Right cardiac atrium (tissue), 5 donors: ENCODE data around the gene USE1. TPM values are rescaled to one million over a fixed set of nuclear protein-coding genes. Genes with fewer than 3 reads are reported as not detected.
A peak's percentile ranks its signal among the peaks of the same experiment; 100 is the strongest.

Experiments
- ATAC-seq, 2 donors: fragments of 200-7000 bp; cut with Tn5 transposase; one replicate each; pipeline versions ENCODE4 v1.8.0 to v1.9.1; 2020; ENCODE audit warnings: moderate library complexity in 2 of 2, mild to moderate bottlenecking in 1 of 2
- DNase-seq, 3 donors: peaks; one replicate each; pipeline ENCODE4 v3.0.0-alpha.2; 2020
- H3K27ac ChIP-seq: one replicate; pipeline ENCODE4 v1.5.1; 2013; ENCODE audit warnings: mild to moderate bottlenecking, low read length, control low read depth, moderate library complexity
- H3K27me3 ChIP-seq: one replicate; pipeline ENCODE4 v1.6.1; 2013; ENCODE audit not compliant: control insufficient read depth, insufficient read depth
- H3K4me1 ChIP-seq: one replicate; pipeline ENCODE4 v1.6.1; 2013; ENCODE audit warnings: low read length; ENCODE audit not compliant: control insufficient read depth, insufficient read depth
- H3K4me3 ChIP-seq: one replicate; pipeline ENCODE4 v1.5.1; 2013; ENCODE audit warnings: low read length, control low read depth
- H3K9me3 ChIP-seq: one replicate; pipeline ENCODE4 v1.6.1; 2013; ENCODE audit warnings: low read length; ENCODE audit not compliant: control insufficient read depth
- WGBS: extraction: QIAGEN DNeasy Blood & Tissue Kit; methylation state at CpG from one replicate; pipeline ENCODE4 v1.1.7; 2013; 5-methylcytosine and 5-hydroxymethylcytosine counted together
- intact Hi-C, 4 donors: fragments of 100-400 bp; cut with DNase I; formaldehyde crosslinking; loops; one replicate each; pipeline versions ENCODE4 v1.11.0 to v1.14.0; 2022 to 2023
- polyA plus RNA-seq: library from polyadenylated mRNA; stranded (reverse); fragments of 200-250 nt; gene quantifications from one replicate; pipeline ENCODE4 v1.2.3, GENCODE V29; 2013
- total RNA-seq, 4 donors: library from RNA; stranded (reverse); fragmentation: NEBNext Ultra II Directional; extraction: Animal tissue kit (Norgen Biotek cat#: 25700); gene quantifications; one replicate each; pipeline ENCODE4 v1.2.1, GENCODE V29; 2021
- donor health status: healthy with polysubstance abuse.
- donor health status: DM: no; HTN: yes; CAD: no.
- donor health status: DM: no; HTN: no; CAD: no.
- donor health status: DM: no; HTN: yes; CAD: no; lungs with severe emphysema.
- donor health status: DM: yes; HTN: yes; CAD: no.

USE1 gene
- total and polyA plus RNA-seq, 5 donors, result 19.6 to 49.7 (median 27.9) TPM

DNA sequence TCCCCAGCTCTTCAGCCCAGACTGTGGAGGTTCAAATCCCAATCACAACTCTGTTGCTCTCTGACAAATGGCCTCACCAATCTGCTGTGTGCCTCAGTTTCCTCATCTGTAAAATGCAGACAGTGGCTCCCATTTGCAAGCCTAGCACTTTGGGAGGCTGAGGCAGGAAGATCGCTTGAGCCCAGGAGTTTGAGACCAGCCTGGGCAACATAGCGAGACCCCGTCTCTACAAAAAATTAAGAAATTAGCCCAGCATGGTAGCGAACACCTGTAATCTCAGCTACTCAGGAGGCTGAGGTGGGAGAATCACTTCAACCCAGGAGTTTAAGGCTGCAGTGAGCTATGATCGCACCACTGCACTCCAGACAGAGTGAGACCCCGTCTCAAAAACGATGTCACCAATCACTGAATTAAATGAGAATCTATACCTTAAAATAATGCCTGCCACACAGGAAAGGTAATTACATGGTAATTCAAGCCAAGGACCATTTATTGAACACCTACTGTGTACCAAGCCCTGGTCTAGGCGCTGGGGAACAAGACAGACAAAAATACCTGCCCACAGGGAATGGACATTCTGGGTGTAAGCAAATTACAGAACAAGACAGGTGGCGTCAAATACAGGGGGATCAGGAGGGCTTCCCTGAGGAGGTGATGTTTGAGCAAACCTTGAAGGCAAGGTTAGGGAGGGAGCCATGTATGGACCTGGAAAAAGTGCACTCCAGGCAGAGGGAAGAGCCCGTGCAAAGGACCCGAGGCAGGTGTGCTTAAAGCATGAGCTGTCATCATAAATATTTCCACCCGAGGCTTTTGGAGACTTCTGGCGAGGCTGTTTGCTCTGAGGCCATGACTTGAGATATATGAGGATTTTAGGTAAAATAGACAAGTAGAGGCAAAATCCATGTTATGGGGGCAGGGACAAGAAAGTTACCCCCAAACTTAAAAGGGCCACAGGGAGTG is 22.9 kb downstream of the USE1 start:
- H3K27me3 ChIP-seq, result no peaks in the 10 kb centered on the region
- no peak for DNase-seq
- no peak overlapping the region for H3K4me3 ChIP-seq
- ATAC-seq, result no peak
- no peaks in the 10 kb centered on the region for H3K9me3 ChIP-seq
- intact Hi-C loops, result no loop called here
- 90% methylated on average over 13 of the region's 13 CpGs for WGBS
- H3K27ac ChIP-seq, result no peak overlapping the region
- H3K4me1 ChIP-seq, result peaks cover 1% of the 10 kb centered on the region

DNA sequence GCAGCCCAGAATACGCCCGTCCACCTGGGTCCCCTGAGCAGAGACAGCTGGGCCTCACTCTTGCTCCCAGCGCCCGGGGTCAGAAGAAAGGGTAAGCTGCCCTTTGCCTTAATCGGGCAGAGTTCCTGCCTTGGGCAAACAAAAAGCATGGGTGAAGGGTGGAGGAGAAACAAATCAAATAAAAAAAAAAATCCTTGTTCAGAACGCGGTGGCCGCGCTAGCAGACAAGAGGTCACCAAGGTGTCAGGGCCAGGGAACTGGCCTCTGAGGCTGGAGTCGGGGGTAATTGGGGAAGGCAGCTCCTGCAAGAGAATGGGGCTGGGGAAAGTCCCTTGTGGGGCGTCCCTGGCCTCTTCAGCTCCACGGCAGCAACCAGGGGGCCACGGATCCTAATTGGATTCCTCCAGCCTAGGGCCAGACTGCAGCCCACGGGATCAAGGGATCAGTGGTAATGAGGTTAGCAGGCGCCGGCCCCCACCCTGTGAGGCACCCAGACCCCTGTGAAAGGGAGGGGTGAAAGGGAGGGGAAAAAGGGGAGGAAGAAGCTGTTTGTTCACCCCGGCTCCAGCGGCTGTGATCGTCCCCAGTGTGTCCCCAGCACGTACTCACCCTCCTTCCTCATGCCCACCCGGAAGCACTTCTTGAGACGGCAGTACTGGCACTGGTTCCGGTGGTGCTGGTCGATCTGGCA is 25.1 kb downstream of the USE1 start:
- Histone ChIP-seq H3K9me3 (no peaks in the 10 kb centered on the region), H3K4me3 (no peak overlapping the region), H3K27ac (no peak overlapping the region), H3K4me1 (peaks cover 1% of the 10 kb centered on the region), H3K27me3 (no peaks in the 10 kb centered on the region)
- DNase-seq (no peak), ATAC-seq (no peak)
- WGBS, result 73% methylated on average over 24 of the region's 24 CpGs
- intact Hi-C loops, result no loop called here

DNA sequence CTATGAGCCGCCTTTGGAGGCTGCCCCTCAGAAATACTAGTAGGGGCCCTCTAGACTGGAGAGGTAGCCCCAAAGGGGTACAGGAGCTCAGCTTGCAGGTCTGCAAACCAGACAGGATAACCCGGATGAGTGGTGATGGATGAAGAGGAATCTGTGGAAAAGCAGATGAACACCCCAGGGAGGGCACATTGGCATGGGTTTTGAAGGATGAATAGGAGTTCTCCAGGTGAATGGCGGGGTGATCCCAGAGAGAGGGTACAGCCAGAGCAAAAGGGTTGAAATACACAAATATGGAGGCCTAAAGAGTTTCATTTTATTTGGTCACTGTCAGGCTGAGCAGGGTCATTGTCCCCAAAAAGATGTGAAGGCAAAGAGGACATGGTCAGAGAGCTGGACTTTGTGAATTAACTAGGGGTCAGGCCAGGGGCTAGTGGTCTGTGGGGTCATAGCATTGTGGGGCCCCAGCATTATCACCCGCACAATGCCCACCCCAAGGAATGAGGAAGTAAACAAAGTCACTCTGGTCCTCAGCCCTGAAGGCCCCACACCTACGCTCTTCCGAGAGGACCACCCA is 25.8 kb downstream of the USE1 start:
- Histone ChIP-seq H3K27ac (no peak overlapping the region), H3K27me3 (no peaks in the 10 kb centered on the region), H3K4me1 (peaks cover 1% of the 10 kb centered on the region), H3K4me3 (no peak overlapping the region), H3K9me3 (no peaks in the 10 kb centered on the region)
- 97% methylated on average over 6 of the region's 6 CpGs for WGBS
- DNase-seq (no peak), ATAC-seq (no peak)
- intact Hi-C loops, result no loop called here

DNA sequence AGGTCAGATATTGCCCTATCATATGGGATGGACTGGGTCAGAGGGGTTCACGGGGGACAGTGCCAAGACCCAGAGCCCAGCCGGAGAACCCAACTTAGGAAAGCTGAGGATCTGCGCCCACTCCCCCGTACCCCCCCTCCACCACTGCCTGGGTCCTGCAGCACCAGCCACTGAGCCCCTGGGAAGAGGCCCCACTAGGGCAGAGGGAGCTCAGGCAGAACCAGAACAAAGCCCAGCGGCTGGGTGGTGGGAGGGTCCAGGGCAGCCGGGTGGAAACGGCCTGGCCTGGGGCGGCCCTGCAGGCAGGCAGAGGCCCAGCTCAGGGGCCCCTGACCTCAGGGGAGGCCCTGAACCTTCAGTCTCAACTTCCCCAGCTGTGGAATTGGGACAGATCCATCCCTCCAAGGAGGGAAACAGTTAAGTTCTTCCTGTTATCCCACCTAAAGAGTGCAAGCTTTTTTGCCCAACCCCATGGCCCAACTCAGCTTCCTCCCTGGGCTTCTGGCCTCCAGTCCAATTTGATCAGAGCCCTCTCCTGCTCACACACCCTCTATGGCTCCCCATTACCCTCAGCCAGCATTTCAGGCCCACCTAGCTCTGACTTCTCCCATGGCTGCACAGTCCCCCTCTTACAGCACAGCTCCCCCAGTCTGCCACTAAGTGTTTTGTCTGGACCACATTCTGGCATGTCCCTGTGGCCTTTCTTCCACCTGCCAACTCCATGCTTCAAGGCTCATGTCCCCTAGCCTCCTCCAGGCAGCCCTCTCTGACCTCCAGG is 27.5 kb downstream of the USE1 start:
- Histone ChIP-seq H3K4me1 (peaks cover 3% of the 10 kb centered on the region), H3K9me3 (no peaks in the 10 kb centered on the region), H3K27me3 (no peaks in the 10 kb centered on the region), H3K4me3 (no peak overlapping the region), H3K27ac (peak overlapping the region; percentile 1)
- ATAC-seq, result no peak
- intact Hi-C loops, result no loop called here
- WGBS, result 56% methylated on average over 8 of the region's 8 CpGs
- DNase-seq, result no peak

DNA sequence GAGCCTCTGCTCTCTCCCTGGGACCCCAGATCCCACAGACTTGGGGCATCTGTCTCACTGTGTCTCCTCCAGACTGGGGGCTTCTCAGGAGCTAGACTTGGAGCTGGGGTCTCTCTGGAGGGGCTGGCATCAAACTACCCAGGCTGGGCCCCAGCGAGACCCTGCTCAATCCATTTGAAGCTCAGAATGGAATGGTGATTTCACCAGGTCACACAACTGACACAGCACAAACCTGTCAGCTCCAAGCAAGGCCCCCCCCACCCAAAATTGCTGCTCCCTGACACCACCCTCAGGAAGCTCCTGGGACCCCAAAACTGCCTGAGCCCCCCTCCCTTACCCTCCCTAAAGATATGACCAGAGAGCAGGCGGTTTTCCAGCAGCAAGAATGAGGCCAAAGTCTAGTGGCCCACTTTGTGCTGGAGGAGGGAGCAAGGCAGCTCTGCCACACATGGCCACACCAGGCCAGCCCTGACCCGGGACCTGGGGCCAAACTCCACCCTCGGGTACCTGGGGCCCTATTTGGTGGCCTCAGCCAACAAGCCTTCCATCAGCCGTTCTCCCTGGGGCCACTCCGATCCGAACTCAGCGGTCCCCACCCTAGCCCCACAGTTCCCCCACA is 28.2 kb downstream of the USE1 start:
- Histone ChIP-seq H3K27ac (peak overlapping the region; percentile 73), H3K9me3 (no peaks in the 10 kb centered on the region), H3K27me3 (no peaks in the 10 kb centered on the region), H3K4me3 (peak overlapping the region; percentile 88), H3K4me1 (peaks cover 3% of the 10 kb centered on the region)
- DNase-seq (peak in 2 of 3 donors; percentile 33 to 56), ATAC-seq (no peak)
- whole genome bisulfite sequencing, result 31% methylated on average over 8 of the region's 8 CpGs
- intact Hi-C loops, result no loop called here

DNA sequence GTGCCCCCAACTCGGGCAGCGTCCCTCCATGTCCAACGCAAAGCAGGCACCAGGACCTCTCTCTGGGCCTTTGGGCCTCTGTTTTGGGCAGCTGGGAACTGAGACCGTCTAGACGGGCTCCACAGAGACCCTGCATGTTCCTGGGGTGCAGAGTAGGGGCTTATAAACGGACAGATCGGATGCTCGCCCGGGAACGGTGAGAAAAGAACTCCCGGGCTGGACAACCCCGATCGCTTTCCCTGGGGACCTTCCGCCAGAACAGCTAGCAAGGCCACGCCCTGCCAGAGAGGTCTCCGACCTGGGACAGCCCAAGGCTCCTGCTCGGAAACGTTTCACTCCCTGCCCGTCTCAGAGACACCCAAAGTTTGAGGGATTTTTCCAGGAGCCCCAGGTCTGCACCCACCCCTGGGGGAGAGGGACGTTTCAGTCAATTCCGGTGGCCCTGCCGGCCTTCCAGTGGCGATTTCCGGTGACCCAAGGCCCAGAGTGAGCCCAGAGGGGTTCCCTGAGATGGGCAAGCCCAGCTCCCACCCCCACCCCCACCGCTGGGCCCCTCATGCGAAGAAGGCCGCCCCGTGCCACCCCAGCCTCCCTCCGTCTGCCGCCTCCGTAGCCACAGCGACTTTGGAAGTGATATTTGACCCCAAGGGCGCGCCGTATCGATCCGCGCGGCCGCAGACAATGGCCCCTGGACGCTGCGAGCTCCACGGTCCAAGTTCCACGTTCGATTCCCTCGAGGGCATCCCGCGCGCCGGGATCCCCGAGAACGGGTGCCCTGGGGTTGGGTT is 28.9 kb downstream of the USE1 start:
- Histone ChIP-seq H3K27ac (peak overlapping the region; percentile 73), H3K27me3 (no peaks in the 10 kb centered on the region), H3K9me3 (no peaks in the 10 kb centered on the region), H3K4me3 (peak overlapping the region; percentile 88), H3K4me1 (peaks cover 3% of the 10 kb centered on the region)
- intact Hi-C loops, result no loop called here
- WGBS, result 9% methylated on average over 52 of the region's 52 CpGs
- DNase-seq (peak; percentile 83 to 90 (median 86)), ATAC-seq (peak; percentile 20 to 43)

DNA sequence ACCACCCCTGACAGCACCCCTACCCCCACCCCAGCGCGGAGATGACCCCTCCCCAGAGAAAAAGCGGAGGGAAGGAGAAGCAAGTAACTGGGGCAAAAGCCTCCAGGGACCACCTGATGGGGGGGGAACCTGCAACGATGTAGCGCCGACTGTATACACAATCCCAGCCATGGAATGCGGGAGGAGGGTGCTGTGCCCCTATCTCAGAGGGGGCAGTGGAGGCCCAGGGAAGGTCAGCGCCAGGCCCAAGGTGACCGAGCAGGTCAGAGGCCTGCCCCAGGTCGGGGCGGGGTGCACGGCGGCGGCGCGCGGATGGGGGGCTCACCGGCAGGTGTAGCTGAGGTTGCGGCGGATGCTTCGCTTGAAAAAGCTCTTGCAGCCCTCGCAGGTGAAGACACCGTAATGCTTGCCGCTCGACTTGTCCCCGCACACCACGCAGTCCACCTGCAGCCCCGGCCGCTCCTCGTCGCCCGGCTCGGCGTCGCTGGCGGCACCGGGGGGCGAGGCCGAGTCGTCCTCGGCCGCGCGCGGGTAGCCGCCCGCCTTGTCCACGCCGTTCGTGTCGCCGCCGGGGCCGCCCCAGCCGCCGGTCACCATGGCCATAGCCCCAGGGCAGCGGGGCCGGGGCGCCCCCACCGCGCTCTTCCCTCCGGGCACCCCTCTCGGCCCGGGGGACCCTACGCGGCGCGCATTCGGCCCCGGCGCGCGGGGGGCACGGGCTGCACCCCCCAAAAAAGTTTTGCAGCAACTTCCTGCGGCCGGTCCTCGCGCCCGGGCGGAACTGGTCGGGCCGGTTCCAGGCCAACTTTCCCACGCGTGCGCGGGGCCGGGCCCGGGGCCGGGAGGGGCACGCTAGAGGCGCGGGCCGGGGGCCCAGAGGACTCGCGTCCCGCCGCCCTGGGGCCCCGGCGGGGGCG is 29.7 kb downstream of the USE1 start:
- H3K27ac ChIP-seq, result peak overlapping the region; percentile 73
- DNase-seq (peak; percentile 56 to 84 (median 78)), ATAC-seq (no peak)
- no peaks in the 10 kb centered on the region for H3K27me3 ChIP-seq
- H3K9me3 ChIP-seq, result no peaks in the 10 kb centered on the region
- under 1% methylated on average over 100 of the region's 100 CpGs for WGBS
- intact Hi-C loops, result no loop called here
- peaks cover 3% of the 10 kb centered on the region for H3K4me1 ChIP-seq
- peak overlapping the region; percentile 88 for H3K4me3 ChIP-seq

DNA sequence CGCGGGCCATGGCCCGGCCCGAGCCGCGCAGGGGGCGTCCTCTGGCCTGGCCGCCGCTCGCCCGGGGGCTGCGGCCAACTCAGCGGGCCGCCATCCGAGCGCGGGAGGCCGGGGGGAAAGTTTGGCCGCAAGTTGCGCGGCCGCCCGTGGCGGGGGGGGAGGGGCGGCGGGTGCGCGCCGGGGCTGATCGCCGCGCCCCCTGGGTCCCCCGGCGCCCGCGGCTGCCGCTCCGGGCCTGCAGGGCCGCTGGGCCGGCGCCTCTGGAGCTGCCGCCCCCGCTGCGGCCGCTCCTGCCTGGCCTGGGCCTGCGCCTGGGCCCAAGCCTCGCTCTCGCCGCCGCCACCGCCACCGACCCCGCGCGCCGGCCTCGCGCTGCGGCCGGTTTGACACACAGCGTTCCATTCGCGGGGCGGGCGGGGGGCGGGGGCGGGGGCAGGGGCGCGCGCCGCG is 30.4 kb downstream of the USE1 start, which contains the start of gene NR2F6:
Gene NR2F6 (minus strand): TSS at position 385 of the 450 bp plus-strand sequence. CDS start 699 bp downstream, outside the sequence.
- H3K27me3 ChIP-seq, result no peaks in the 10 kb centered on the region
- peaks cover 3% of the 10 kb centered on the region for H3K4me1 ChIP-seq
- peak within 1 kb of the TSS; percentile 74 for H3K27ac ChIP-seq

More for the DNA sequence above, 30.4 kb downstream of the USE1 start, which contains the start of gene NR2F6:
- peak within 1 kb of the TSS; percentile 88 for H3K4me3 ChIP-seq
- ATAC-seq (no peak), DNase-seq (no peak)
- WGBS, result under 1% methylated on average over 69 of the region's 72 CpGs
- intact Hi-C loops, result no loop called here
- no peaks in the 10 kb centered on the region for H3K9me3 ChIP-seq
